BJ (cell line): Measurements from ENCODE around the gene EVX1. TPM values are rescaled to one million over a fixed set of nuclear protein-coding genes. Genes with fewer than 3 reads are reported as not detected.
A peak's percentile ranks its signal among the peaks of the same experiment; 100 is the strongest.

Source experiments
- CTCF ChIA-PET: fragments of 350-600 bp; formaldehyde crosslinking; extraction: SDS; loops from one replicate; lab custom pipeline; 2021; ENCODE audit warnings: antibody characterized with exemption, inconsistent platforms; lab: Yijun Ruan, JAX
- POLR2A ChIA-PET: fragments of 300-600 bp; sonication (Branson Sonifier 250); formaldehyde crosslinking; extraction: SDS; loops from one replicate; lab custom pipeline; 2021; ENCODE audit warnings: antibody characterized with exemption; lab: Charles Lee
- DNase-seq: peaks from one replicate; pipeline ENCODE4 v3.0.0-alpha.2; 2011; ENCODE audit warnings: low read depth
- H3K27me3 ChIP-seq: 2 replicates; pipeline ENCODE4 v1.6.0; 2011; ENCODE audit warnings: low read length; ENCODE audit not compliant: control insufficient read depth, insufficient read depth
- H3K36me3 ChIP-seq: 2 replicates; pipeline ENCODE4 v1.5.1; 2011; ENCODE audit warnings: low read length; ENCODE audit not compliant: control insufficient read depth, insufficient read depth
- H3K4me3 ChIP-seq: 2 replicates; pipeline ENCODE4 v1.5.1; 2011; ENCODE audit warnings: low read depth, mild to moderate bottlenecking, control low read depth, low read length
- CTCF ChIP-seq: IDR thresholded peaks from 2 replicates; pipeline ENCODE4 v1.5.1; 2011; ENCODE audit warnings: low read depth, mild to moderate bottlenecking, control low read depth, inconsistent platforms, low read length, moderate library complexity; ENCODE audit not compliant: insufficient read depth
- polyA plus RNA-seq: library from polyadenylated mRNA; depleted of rRNA; stranded (reverse); fragments of >200 nt; gene quantifications from 2 replicates; pipeline ENCODE4 v1.2.3, GENCODE V29; 2011

The EVX1 gene
- polyA plus RNA-seq, 1 experiment: not detected

GRCh38 chr7:27199849-27200760 lies 42.5 kb upstream of the EVX1 start, which contains the start of gene HOXA13:
Gene HOXA13, minus strand, starts transcription at chr7:27200091. Its CDS starts 14 bp downstream, at chr7:27200077.
- no peak for DNase-seq
- Histone ChIP-seq H3K4me3 (peak within 1 kb of the TSS; percentile 55), H3K27me3 (no peaks in the 10 kb centered on the region), H3K36me3 (no peaks in the 10 kb centered on the region)
- CTCF ChIA-PET: interaction anchor here (0.6 to 4.1 kb wide), 12 partner anchors 9 to 894 kb away, joined by 3 to 23 read pairs (median 4); no protein-coding TSS in a partner anchor
- POLR2A ChIA-PET: interaction anchor here (0.9 to 1.1 kb wide), 3 partner anchors 23 to 540 kb away, joined by 3 to 5 read pairs (median 4); no protein-coding TSS in a partner anchor
- no peak for TF ChIP-seq CTCF

- DNase-seq: no peak
- TF ChIP-seq CTCF: no peak
- ChIA-PET CTCF (interaction anchor here (1.2 to 4.1 kb wide), 8 partner anchors 9 to 485 kb away, joined by 3 to 23 read pairs (median 3); no protein-coding TSS in a partner anchor), POLR2A (interaction anchor here (0.6 to 0.9 kb wide), 2 partner anchors 16 to 24 kb away, joined by 3 read pairs; partner anchors contain the start of gene HOXA11)
- H3K27me3 ChIP-seq: no peaks in the 10 kb centered on the region
- peak overlapping the region; percentile 55 for H3K4me3 ChIP-seq
- H3K36me3 ChIP-seq: no peaks in the 10 kb centered on the region
Measured at GRCh38 chr7:27200761-27201579, 41.6 kb upstream of the EVX1 start.

- H3K27me3 ChIP-seq: no peaks in the 10 kb centered on the region
- H3K36me3 ChIP-seq: no peaks in the 10 kb centered on the region
- no peak for TF ChIP-seq CTCF
- peak overlapping the region; percentile 55 for H3K4me3 ChIP-seq
- ChIA-PET CTCF (interaction anchor here (1.2 to 4.1 kb wide), 4 partner anchors 9 to 485 kb away, joined by 3 to 23 read pairs (median 4); no protein-coding TSS in a partner anchor), POLR2A (interaction anchor here (0.6 kb wide), 1 partner anchor 16 kb away, joined by 3 read pairs; the partner anchor contains the start of gene HOXA11)
- DNase-seq: no peak
Measured at GRCh38 chr7:27201580-27202017, 41.0 kb upstream of the EVX1 start.

- DNase-seq: no peak
- H3K4me3 ChIP-seq: peak overlapping the region; percentile 16
Measured at GRCh38 chr7:27202018-27202861, 40.4 kb upstream of the EVX1 start.

More at GRCh38 chr7:27202018-27202861, 40.4 kb upstream of the EVX1 start:
- CTCF ChIA-PET: interaction anchor here (1.1 to 4.1 kb wide), 4 partner anchors 8 to 484 kb away, joined by 3 to 23 read pairs (median 4); no protein-coding TSS in a partner anchor
- TF ChIP-seq CTCF: no peak
- Histone ChIP-seq H3K27me3 (no peaks in the 10 kb centered on the region), H3K36me3 (no peaks in the 10 kb centered on the region)
- POLR2A ChIA-PET: interaction anchor here (0.6 kb wide), 1 partner anchor 17 kb away, joined by 3 read pairs; the partner anchor contains the start of gene HOXA11
